Measurements from ENCODE around the gene DCTN1. TPM values are rescaled to one million over a fixed set of nuclear protein-coding genes. Genes with fewer than 3 reads are reported as not detected.
"Not testable (repeated sequence)": the region's sequence is repeated elsewhere in the genome, so short reads cannot be mapped to it uniquely, and the experiment has no call there.

DCTN1 gene
- polyA plus RNA-seq, 1 donor = 114 TPM

DNA sequence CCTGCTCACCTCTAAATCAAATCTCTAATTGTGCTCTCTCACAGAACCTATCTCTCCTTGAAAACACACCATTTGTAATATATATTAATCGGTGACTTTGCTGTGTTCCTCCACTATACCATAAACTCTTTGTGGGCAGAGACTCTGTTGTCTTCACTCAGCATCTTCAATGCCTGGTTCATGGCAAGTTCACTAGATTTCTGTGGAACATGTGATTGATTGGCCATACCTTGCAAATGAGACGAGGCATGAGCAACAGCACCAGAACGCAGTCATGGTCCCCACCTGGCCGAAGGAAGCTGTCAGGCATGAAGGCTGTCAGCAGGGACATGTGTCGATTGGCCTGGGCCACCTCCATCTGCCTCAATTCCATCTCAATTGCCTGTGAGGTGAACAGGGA is 11.6 kb downstream of the DCTN1 start:
- no peak for DNase-seq

DNA sequence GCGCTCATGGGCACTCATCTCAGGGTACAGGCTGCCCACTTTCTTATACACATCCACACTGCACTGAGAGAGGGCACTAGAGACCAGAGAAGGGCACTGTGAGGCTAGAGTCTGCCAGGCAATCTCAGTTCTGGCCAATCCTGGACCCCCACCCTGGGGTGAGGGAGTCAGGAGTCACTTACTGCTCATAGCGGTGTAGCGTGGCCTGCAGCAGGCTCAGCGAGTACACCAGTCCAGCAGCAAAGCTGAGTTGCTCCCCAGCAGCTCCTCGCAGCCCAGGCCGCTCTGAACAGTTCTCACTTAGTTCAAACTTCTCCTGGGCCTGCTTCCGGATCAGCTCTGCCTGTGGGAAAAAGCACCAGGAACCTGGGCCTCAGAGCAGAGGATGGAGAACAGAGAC is 12.3 kb downstream of the DCTN1 start:
- no peak for DNase-seq

DNA sequence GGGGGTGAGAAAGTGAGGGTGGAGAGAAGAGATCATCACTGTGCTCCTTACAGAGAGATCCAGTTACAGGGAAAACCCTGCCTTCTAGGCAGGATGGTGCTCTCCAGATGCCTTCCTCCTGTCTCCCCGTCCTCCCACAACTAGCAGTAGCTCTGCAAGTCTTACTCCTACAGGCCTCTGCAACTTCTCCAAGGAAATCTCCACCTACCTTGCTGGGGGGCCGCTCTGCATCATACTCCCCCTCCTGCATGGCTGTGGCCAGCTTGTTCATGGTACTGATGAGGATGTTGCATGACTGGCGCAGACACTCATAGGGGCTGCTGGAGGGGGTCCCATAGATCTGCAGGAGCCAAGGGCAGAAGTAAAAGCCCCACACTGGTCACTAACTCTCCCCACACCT is 14.1 kb downstream of the DCTN1 start:
- DNase-seq = no peak

DNA sequence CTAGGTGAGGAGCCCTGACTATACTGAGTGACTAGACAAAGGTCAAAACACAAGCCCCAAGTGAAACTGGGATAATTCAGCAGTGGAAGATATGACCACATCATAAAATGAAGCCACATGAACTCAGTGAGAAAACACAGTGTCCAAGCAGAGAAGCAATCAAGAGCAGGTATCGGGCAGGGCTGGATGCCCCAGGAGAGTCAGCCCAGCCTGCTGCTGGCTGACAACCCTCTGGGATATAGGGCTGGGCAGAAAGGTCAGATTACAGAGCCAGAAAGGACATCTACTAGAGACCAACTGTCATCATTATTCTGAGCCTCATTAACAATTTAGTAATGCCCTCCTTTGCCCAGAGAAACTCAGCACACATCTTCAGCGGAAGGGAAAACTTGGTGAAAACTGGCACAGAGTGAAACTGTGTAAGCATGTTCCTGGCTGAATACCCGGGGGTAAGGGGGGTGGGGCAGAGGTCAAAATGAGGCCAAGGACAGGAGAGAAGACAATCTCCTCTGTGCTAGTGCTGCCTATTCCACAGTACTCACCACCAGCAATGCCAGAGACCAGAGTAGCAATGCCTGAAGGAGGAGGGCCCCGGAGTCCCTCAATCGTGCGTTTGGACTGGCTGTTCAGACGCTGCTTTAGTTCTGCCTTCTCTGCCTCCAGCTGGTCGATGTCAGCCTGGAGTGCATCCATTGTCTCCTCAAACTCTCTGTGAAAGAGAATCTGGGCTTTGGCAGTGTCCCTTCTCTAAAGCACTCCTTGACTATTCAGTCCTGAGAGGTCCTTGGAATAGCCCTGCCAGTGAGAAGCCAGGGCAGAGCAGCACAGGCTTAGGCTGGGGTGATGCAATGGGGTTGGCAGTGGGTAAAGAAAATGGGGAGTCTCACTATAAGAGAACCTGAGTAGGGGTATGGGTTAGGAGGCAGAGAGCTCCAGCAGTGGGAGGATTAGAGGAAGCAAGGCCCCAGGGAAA is 15.3 kb downstream of the DCTN1 start:
- no peak for DNase-seq

DNA sequence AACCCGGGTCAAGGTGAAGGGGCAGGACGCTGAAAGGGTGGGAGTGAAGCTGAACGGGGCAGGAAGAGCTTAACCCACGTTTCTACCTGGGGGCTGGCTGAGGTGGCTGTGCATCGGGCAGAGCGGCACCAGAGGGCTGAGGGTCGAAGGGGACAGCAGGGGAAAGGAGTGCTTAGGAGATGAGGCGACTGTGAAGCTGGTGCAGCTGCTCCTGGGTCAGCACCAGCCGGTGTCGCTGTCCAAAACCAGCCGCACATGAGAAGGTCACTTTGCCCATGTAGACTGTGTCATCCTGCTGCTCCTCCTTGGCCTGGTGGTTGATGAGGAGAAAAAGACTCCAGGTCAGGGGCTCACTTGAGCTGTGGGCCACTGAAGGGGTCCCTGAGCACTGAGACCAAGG is 18.8 kb downstream of the DCTN1 start:
- no peak for DNase-seq

DNA sequence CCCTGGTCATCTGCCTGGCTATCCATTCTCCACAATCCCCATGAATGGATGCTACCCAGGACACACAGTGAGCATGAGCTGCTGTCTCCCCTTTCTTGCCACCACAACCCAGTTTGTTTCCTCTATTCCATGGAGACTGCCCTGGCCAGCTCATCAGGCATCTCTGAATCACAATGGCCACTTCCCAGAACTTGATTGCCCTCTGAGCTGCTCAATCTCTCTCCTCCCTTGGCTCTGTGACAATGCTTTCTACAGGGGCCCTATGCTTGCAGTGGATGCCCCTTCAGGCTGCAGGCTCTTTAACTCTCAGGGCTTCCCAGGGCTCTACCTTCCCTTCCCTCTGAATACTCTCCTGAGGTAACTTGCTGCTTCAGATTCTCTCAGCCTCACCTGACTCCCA is 22.5 kb downstream of the DCTN1 start:
- no peak for DNase-seq

DNA sequence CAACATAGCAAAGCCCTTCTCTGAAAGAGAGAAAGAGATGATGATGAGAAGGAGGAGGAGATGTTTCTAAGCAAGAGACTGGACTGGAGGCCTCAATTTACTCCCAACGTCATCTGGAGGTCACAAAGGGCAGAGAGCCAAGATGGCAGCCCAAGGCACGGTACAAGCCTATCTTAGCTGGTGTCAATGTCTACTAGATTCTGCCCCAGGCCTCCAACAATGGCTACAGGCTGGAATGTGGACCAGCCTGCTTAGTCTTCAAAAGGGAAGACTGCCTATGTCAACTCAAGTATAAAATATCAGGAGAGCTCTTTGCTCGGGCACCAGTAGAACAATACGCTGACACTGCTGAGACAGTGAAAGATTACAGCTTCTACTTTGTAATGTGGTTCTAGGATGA is 30.2 kb downstream of the DCTN1 start:
- DNase-seq = no peak

DNA sequence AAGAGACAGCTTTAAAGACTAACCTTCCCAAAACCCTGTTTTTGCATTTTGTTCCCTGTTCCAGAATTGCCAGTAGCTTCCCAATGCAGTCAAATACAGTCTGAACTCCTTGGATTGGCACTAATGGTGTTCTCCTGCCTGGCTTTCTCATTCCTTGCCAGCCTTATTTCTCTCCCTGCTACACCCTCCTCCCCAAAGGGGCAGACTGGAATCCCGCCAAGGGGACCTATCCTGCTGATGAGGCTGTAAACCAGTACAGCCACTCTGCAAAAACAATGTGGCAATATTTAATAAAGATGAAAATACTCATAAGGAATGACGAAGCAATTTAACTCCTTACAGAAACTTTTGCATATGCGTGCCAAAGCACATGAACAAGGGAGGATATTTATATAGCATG is 32.4 kb downstream of the DCTN1 start:
- no peak for DNase-seq

DNA sequence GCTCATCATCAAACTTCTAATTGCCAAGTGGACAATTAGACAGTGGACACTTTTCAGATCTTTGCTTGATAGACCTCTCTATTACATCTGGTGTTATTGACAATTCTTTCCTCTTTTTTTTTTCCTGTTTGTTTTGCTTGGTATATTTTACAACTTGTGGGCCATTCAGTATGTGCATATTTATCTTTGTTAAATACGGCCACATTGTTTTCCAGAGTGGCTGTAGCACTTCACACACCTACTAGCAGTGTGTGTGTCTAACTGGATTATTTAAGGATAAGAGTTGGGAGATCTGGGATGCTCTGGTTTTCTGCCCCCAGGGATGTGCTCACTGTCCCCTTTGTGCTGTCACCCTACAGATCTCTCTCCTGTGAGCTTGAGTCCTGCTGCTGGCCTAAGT is 32.8 kb downstream of the DCTN1 start:
- no peak for DNase-seq

DNA sequence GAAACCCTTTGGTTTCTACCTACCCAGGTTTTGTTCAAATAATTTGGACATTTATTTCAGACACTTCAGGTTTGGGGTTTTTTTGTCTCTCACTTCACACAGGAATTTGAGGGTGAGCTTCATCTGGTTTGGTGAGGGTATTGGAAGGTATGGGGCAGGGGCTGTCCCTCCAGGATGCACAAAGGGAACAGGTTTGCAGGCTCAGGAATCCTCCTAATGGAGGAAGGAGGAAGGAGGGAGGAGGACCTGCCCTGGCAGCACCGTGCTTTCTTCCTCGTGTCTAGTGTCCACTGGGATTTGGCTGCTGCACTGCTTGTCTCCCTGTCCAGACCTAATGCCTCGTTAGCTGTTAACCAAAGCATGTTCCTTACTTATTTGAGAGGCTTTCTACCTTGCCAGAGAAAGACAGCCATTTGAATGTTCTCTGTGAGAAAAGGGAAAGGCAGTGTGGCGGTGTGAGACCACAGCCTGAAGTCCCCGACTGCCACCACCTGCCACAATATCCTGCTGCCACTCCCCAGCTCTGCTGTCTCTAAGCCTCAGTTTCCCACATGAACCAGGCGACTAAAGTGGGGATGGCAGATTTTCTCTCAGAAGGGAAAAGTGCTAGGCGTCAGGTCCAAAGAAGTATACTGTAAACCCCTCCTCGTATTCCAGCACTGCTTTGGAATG is 34.7 kb downstream of the DCTN1 start:
- DNase-seq = no peak

DNA sequence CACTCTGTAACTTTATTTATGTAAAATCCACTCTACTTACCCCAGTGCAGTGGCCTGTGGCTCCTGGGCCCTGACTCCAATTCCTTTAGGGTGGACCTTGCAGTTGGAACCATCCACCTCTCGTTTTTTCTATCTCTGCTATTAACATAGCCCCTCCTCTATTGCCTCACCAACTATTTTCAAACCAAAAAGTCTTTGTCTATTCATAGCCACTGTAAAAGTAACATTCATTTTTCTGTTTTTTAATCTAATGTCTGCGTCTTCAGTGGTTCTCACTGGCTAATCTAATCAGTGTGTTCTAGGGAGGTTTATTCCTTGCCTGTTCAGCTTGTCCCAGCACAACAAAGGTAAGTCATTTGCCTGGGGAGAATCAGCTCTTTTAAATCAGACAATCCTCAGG is 36.8 kb downstream of the DCTN1 start, which contains the start of gene SLC4A5:
TSS of gene SLC4A5 (minus strand) at position 101 of the 400 bp plus-strand sequence. CDS start 28,393 bp downstream, outside the sequence.
- DNase-seq = no peak

DNA sequence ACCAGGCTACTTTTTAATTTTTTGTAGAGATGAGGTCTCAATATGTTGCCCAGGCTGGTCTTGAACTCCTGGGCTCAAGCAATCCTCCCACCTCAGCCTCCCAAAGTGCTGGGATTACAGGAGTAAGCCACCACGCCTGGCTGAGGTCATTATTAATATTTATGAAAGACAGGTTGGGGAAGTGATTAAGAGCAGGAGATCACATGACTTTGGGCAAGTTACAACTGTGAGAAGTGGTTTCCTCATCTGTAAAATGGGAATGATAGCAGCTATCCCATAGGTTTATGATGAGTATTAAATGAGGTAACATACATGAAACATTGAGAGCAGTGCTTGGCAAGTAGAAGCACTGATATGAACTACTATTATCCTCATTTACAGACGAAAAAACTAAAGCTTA is 43.9 kb downstream of the DCTN1 start:
- not testable (repeated sequence) for DNase-seq

DNA sequence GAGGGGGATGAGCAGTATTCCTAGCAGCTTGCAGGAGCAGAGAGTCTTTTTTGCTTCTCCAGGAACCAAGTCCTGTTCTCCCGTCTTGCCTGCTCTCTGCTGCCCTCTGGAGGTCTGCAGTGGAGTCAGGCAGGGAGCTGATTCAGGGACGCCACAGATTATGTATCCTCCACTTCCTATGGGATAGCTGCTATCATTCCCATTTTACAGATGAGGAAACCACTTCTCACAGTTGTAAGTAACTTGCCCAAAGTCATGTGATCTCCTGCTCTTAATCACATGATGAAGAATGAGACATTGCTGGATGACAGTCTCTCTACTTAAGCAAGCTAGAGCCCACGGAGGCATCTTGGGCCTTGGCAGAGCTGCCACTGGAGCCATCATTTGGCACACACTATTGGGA is 45.2 kb downstream of the DCTN1 start:
- DNase-seq = peak; percentile 75

DNA sequence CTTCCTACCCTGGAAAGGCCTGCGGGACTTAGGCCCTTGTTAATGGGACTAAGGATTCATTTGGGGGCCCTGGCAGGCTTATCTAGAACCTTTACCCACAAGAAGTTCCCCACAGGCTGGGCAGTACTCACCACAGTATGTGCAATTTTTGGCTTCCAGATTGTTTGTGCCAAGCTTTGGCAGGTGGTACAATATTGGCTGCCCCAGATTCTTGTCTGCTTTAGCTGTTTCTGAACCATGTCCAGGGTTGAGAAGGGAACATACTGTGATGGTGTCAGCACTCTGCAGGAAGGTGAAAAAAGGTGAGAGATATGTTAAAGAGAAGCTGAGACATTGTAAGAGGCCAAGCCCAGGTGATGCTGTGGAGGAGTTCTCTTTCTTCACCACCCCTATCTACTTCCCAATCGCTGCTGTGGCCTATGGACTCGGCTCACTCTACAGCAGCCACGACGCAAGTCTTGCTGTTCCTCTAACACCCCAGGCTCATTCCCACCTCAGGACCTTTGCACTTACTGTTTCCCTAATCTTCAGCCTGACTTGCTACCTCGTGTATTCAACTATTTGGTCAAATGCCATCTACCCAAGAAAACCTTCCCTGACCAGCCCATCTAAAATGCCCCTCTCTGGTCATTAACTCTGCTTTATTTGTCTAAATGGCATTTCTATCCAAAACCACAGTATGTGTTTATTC is 46.1 kb downstream of the DCTN1 start:
- no peak for DNase-seq

DNA sequence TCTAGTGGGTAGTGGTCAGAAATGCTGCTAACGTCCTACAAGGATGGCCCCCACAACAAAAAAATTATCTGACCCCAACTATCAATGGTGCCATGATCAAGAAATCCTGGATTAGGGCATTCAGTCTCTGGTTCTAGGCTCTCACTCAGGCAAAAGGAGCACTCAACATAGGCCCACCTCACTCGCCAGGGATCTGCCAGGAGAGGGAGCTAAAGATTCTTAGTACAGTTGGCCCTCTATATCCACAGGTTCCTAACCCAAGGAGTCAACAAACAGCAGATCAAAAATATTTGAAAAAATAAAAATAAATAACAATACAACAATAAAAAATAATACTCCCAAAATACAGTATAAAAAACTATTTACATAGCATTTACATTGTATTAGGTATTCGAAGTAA is 46.9 kb downstream of the DCTN1 start:
- no peak for DNase-seq

DNA sequence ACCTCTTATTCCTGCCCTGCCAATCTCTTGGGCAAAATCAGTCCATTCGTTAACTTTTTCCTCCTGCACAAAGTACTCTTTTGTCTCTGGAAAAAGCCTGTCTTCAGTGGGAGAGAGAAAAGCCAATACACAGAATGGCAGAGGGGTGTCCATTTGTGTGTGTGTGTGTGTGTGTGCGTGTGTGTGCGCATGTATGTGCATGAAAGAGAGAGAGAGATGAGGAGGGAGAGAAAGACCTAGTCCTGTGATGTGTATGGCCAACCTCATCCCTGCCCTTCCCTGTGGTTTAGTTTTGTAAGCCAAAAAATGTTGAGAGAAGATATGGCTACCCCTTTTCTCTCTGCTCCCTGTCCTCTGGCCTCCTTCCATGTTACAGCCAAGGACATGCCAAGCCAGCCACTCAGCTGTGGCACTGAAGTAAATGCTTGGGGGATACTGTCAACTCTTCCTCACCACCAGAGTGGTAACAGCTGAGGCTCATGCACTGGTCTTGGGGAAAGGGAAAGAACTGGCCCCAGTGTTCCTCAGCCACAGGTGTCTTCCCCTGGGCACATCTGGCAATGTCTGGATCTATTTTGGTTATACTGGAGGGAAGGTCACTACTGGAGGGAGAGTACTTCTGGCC is 47.4 kb downstream of the DCTN1 start:
- no peak for DNase-seq

DNA sequence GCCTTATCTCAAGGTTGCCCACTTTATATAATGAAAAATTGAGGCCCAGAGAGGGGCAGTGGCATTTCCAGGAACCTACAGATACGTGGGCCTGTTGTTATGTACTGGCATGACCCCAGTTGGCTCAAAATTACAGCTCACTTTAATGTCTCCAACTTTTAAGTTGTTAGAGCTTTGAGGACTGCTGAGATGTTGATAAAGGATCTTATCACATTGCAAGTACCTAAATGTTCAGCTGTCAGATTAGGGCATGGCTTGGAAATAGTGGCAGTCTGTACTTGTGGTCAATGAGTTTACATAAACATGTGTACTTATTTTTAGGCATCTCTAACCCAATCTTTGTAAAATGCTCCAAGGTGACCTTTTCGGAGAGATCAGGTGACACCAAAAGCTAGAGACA is 51.5 kb downstream of the DCTN1 start:
- DNase-seq = no peak

DNA sequence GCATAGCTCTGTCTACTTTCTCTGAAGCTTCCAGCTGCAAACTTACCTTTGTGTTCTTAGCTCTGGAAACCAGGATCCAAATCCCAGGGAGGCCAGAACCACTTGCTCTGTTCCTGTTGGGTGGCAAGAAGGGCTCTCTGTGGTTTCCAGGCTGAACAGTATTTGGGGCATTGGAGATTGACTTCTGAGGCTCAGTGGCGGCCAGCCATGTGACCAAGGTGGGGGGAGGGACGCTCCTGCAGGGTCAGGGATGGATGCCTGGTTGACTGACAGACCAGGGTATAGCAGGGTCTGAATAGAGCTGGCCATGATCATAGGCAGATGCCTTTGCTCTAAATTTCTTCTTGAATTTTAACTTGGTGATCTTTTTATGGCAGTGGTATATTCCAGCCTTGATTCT is 52.0 kb downstream of the DCTN1 start:
- DNase-seq = no peak

DNA sequence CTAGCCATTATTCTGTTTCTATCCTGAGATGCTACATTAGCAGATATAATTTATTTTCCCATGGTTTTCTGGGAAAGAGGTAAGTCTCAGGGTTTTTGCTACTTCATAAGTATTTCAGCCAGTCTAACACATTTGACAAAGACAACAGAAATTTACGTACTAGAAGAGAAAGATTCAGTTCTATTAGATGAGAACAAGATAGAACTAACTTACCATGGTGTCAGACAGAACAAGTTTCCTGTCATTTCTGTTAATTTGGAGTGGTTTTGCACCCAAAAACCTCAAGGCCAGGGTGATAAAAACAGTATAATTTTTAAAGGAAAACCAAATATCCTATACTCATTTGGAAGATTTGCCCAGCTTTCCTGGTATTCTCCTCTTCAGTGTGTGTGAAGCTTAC is 52.5 kb downstream of the DCTN1 start:
- no peak for DNase-seq

DNA sequence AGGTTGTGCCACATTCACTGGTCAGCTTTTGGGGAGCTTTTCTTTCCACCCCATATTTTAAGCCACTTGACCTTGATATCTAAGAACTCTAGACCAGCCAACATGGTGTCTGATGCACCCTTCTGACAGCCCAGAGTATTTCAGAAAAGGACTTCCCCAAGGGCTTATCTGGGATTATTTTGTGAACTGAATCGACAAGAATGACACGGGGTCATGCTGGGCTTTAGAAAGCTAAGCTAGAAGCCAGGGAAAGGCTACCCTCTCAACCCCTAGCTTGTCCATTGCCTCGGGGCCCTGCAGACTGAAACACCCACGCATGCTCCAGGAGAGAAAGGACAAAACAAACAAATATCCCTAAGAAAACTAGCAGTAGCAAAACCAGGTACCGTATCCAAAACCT is 52.9 kb downstream of the DCTN1 start:
- DNase-seq = no peak

DNA sequence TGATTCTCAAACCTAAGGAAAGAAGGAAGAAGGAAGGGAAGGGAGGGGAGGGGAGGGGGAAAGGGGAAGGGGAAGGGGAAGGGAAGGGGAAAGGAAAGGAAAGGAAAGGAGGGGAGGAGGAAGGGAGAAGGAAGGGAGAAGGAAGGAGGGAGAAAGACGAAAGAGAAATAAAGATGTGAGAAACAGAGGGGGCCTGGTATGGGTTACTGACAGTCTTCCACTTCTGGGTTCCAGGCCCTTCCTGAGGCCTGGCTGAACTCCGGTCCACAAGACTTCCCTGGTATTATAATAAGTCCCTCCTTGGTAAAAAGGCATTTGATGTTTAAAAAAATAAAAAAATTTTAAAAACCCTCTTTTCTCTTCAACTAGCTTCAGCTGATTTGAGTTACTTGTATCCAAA is 54.3 kb downstream of the DCTN1 start:
- DNase-seq = no peak

DNA sequence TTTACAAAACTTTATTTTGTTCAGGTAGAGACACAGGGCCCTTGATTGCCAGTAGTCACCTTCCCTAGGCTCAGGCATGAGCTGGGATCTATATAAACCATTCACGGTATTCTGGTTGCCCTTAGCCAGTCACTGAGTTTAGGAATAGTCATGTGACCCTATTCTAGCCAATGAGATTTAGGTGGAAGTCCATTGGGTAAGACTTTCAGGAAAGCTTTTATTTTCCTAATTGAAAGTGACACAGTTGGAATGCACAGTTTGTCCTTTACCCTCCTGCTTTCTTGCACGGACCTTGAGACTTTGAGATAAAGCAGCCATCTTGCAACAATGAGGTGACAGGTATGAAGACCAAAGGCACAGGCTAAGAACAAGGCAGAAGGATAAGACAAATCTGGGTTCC is 58.4 kb downstream of the DCTN1 start:
- DNase-seq = no peak

DNA sequence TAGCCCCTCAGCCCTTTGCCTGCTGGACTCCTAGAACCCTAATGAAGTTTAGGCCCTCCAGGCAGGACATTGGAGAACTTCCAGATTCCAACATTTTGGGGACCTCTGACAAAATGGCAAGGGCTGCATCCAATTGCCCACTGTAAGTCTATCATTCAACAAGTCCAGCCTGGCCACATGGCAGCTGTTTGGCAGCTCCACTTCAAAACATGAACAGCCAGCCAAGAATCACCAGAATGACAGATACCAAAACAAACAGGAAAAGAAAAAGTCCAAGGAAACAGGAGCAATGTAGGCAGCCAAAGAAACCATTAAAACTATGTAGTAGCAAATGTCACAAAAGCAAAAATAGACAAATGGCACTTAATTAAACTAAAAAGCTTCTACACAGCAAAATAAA is 62.4 kb downstream of the DCTN1 start:
- DNase-seq = no peak

All from hindlimb muscle (tissue), 1 donor.